BE2C (cell line): ENCODE measurements around the gene SNX25.

Experiments
- DNase-seq: peaks from one replicate; pipeline ENCODE4 v3.0.0-alpha.2; 2020
- H3K27me3 ChIP-seq: fragments of 250-450 bp; sonication (Bioruptor Pico); 2 replicates; pipeline ENCODE4 v1.5.1; 2020; ENCODE audit warnings: mild to moderate bottlenecking
- H3K36me3 ChIP-seq: fragments of 250-450 bp; sonication (Bioruptor Pico); 2 replicates; pipeline ENCODE4 v1.5.1; 2020; ENCODE audit warnings: mild to moderate bottlenecking
- H3K4me1 ChIP-seq: fragments of 250-450 bp; sonication (Bioruptor Pico); 2 replicates; pipeline ENCODE4 v1.5.1; 2020
- H3K4me3 ChIP-seq: 2 replicates; pipeline ENCODE4 v1.5.1; 2011; ENCODE audit warnings: low read depth, low read length
- H3K9me3 ChIP-seq: fragments of 250-450 bp; sonication (Bioruptor Pico); 2 replicates; pipeline ENCODE4 v1.5.1; 2020
- CTCF ChIP-seq: IDR thresholded peaks from 2 replicates; pipeline ENCODE4 v1.5.1; 2012; ENCODE audit warnings: mild to moderate bottlenecking, low read depth, low read length

Gene SNX25

GRCh38 chr4:185261946-185262345 is 52.5 kb downstream of the SNX25 start:
- no peak for DNase-seq
- Histone ChIP-seq H3K9me3 (no peaks in the 10 kb centered on the region), H3K27me3 (no peaks in the 10 kb centered on the region), H3K36me3 (no peaks in the 10 kb centered on the region), H3K4me1 (peaks cover 12% of the 10 kb centered on the region), H3K4me3 (no peak overlapping the region)
- TF ChIP-seq CTCF: no peak

GRCh38 chr4:185263419-185263818 is 54.0 kb downstream of the SNX25 start:
- Histone ChIP-seq H3K36me3 (no peaks in the 10 kb centered on the region), H3K9me3 (no peaks in the 10 kb centered on the region), H3K27me3 (no peaks in the 10 kb centered on the region), H3K4me3 (no peak overlapping the region), H3K4me1 (peaks cover 7% of the 10 kb centered on the region)
- no peak for DNase-seq
- no peak for TF ChIP-seq CTCF

GRCh38 chr4:185265942-185266341 is 56.5 kb downstream of the SNX25 start:
- TF ChIP-seq CTCF: no peak
- Histone ChIP-seq H3K9me3 (no peaks in the 10 kb centered on the region), H3K36me3 (no peaks in the 10 kb centered on the region), H3K4me3 (no peak overlapping the region), H3K4me1 (no peaks in the 10 kb centered on the region), H3K27me3 (no peaks in the 10 kb centered on the region)
- DNase-seq: no peak

- H3K9me3 ChIP-seq: no peaks in the 10 kb centered on the region
- TF ChIP-seq CTCF: no peak
- H3K4me1 ChIP-seq: no peaks in the 10 kb centered on the region
- no peaks in the 10 kb centered on the region for H3K36me3 ChIP-seq
- no peak for DNase-seq
- no peaks in the 10 kb centered on the region for H3K27me3 ChIP-seq
- H3K4me3 ChIP-seq: no peak overlapping the region
Observed at GRCh38 chr4:185269286-185269685, 59.9 kb downstream of the SNX25 start.

GRCh38 chr4:185270037-185270436 is 60.6 kb downstream of the SNX25 start:
- Histone ChIP-seq H3K36me3 (no peaks in the 10 kb centered on the region), H3K4me1 (no peaks in the 10 kb centered on the region), H3K27me3 (no peaks in the 10 kb centered on the region), H3K4me3 (no peak overlapping the region), H3K9me3 (no peaks in the 10 kb centered on the region)
- no peak for TF ChIP-seq CTCF
- no peak for DNase-seq

GRCh38 chr4:185270885-185271284 is 61.5 kb downstream of the SNX25 start:
- no peaks in the 10 kb centered on the region for H3K9me3 ChIP-seq
- no peak overlapping the region for H3K4me3 ChIP-seq
- H3K4me1 ChIP-seq: no peaks in the 10 kb centered on the region
- no peaks in the 10 kb centered on the region for H3K27me3 ChIP-seq
- no peak for DNase-seq
- H3K36me3 ChIP-seq: no peaks in the 10 kb centered on the region
- TF ChIP-seq CTCF: no peak
